Loucy (cell line): Measurements from ENCODE around the gene ACAT2.
"Not testable (repeated sequence)": the region's sequence is repeated elsewhere in the genome, so short reads cannot be mapped to it uniquely, and the experiment has no call there.

Experiments used
- H2AFZ ChIP-seq: fragments of 200-600 bp; sonication (generic); 2 replicates; pipeline ENCODE4 v1.6.0; 2016; ENCODE audit warnings: antibody characterized with exemption, mild to moderate bottlenecking, low read length, moderate library complexity
- H3F3A ChIP-seq: fragments of 200-600 bp; 2 replicates; pipeline ENCODE4 v1.6.0; 2016; ENCODE audit warnings: antibody characterized with exemption, low read depth, mild to moderate bottlenecking
- H3K27me3 ChIP-seq: fragments of 200-600 bp; sonication (generic); 2 replicates; pipeline ENCODE4 v1.6.1; 2014; ENCODE audit warnings: low read length, mild to moderate bottlenecking; ENCODE audit not compliant: insufficient read depth, poor library complexity, severe bottlenecking
- H3K36me3 ChIP-seq: fragments of 200-600 bp; sonication (generic); 2 replicates; pipeline ENCODE4 v1.6.1; 2016; ENCODE audit warnings: low read length; ENCODE audit not compliant: insufficient read depth
- H3K4me1 ChIP-seq: fragments of 200-600 bp; sonication (generic); 2 replicates; pipeline ENCODE4 v1.5.1; 2014; ENCODE audit warnings: low read length, mild to moderate bottlenecking; ENCODE audit not compliant: insufficient read depth, poor library complexity, severe bottlenecking
- H3K4me2 ChIP-seq: fragments of 200-600 bp; sonication (generic); 2 replicates; pipeline ENCODE4 v1.6.0; 2014; ENCODE audit warnings: antibody characterized with exemption, low read length, low read depth, mild to moderate bottlenecking; ENCODE audit not compliant: poor library complexity, severe bottlenecking
- H3K4me3 ChIP-seq: fragments of 200-600 bp; sonication (generic); 2 replicates; pipeline ENCODE4 v1.5.1; 2014; ENCODE audit warnings: low read length, mild to moderate bottlenecking, mixed read lengths; ENCODE audit not compliant: poor library complexity, severe bottlenecking
- H3K79me2 ChIP-seq: fragments of 200-600 bp; sonication (generic); 2 replicates; pipeline ENCODE4 v1.6.1; 2014; ENCODE audit warnings: low read length; ENCODE audit not compliant: insufficient read depth
- H3K9ac ChIP-seq: fragments of 200-600 bp; sonication (generic); 2 replicates; pipeline ENCODE4 v1.6.0; 2014; ENCODE audit warnings: mild to moderate bottlenecking, low read depth, low read length, moderate library complexity; ENCODE audit not compliant: poor library complexity, severe bottlenecking
- H3K9me2 ChIP-seq: fragments of 200-600 bp; sonication (generic); replicated peaks from 2 replicates; pipeline ENCODE4 v1.6.1; 2016; ENCODE audit warnings: low read depth, low read length, mixed read lengths
- H3K9me3 ChIP-seq: fragments of 200-600 bp; sonication (generic); 2 replicates; pipeline ENCODE4 v1.6.1; 2014; ENCODE audit warnings: mild to moderate bottlenecking, antibody characterized with exemption, low read length, low read depth; ENCODE audit not compliant: insufficient read depth
- H4K20me1 ChIP-seq: fragments of 200-600 bp; sonication (generic); 2 replicates; pipeline ENCODE4 v1.6.0; 2014; ENCODE audit warnings: antibody characterized with exemption, low read length, mild to moderate bottlenecking; ENCODE audit not compliant: insufficient read depth, poor library complexity, severe bottlenecking
- EZH2phosphoT487 ChIP-seq: fragments of 200-600 bp; IDR thresholded peaks from 2 replicates; pipeline ENCODE4 v1.6.1; 2018; ENCODE audit warnings: antibody characterized with exemption, mild to moderate bottlenecking, moderate library complexity, borderline replicate concordance
- TF ChIP-seq, protein P1 (sequence below): fragments of 200-600 bp; sonication (generic); conservative IDR thresholded peaks from 2 replicates; pipeline ENCODE4 v1.5.1; 2014; ENCODE audit warnings: mild to moderate bottlenecking, antibody characterized with exemption, low read length

ACAT2 gene

GRCh38 chr6:159728531-159728964 lies 33.3 kb upstream of the ACAT2 start:
- Histone ChIP-seq H3K79me2 (peaks cover 94% of the 10 kb centered on the region), H3K4me2 (peak overlapping the region; percentile 92), H3K4me3 (peak overlapping the region; percentile 99), H3K9me3 (no peaks in the 10 kb centered on the region), H3F3A (0 out of 2 replicates have a peak, but pooled peaks cover 2% of the 10 kb centered on the region), H3K9ac (peak overlapping the region; percentile 99), H3K9me2 (no peaks in the 10 kb centered on the region), H3K4me1 (peaks cover 43% of the 10 kb centered on the region), H4K20me1 (peaks cover 58% of the 10 kb centered on the region), H3K36me3 (no peaks in the 10 kb centered on the region), H3K27me3 (no peaks in the 10 kb centered on the region), H2AFZ (no peak overlapping the region)
- TF ChIP-seq, protein P1, sequence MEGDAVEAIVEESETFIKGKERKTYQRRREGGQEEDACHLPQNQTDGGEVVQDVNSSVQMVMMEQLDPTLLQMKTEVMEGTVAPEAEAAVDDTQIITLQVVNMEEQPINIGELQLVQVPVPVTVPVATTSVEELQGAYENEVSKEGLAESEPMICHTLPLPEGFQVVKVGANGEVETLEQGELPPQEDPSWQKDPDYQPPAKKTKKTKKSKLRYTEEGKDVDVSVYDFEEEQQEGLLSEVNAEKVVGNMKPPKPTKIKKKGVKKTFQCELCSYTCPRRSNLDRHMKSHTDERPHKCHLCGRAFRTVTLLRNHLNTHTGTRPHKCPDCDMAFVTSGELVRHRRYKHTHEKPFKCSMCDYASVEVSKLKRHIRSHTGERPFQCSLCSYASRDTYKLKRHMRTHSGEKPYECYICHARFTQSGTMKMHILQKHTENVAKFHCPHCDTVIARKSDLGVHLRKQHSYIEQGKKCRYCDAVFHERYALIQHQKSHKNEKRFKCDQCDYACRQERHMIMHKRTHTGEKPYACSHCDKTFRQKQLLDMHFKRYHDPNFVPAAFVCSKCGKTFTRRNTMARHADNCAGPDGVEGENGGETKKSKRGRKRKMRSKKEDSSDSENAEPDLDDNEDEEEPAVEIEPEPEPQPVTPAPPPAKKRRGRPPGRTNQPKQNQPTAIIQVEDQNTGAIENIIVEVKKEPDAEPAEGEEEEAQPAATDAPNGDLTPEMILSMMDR = no peak
- TF ChIP-seq EZH2phosphoT487 = no peak

DNA sequence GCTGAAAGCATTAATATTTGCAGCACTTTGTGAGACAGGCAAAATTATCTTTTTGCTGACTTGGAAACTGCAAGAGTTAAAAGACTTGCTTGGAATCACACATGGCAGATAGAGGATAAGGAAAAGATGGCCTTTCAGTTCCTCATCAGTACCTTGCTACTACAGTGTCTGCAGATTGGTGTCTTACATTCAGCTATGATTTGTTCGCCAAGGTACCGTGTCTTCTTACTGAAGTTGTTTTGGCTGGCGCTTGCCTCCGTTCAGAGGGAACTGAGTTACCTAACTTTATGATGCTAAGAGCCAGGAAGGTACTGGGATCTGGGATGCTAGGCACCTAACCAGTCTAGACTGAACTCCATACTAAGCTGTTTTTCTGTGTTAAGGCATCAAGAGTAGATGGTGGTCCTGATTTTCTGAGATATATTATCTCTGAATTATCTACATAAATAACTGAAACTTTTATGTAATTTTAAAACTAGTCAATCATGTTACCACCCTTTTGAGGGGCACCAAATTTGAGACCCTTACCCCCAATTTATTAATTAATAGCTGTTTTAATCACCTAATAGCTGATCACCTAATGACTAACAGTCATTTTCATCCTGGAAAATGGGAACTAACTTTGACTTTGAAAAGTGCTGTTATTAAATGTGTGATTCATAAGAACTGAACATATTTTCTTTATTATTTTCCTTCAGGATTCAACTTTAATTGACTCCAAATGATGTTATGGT lies 32.1 kb upstream of the ACAT2 start:
- Histone ChIP-seq H3K79me2 (peaks cover 94% of the 10 kb centered on the region), H4K20me1 (peaks cover 70% of the 10 kb centered on the region), H3K4me2 (peak overlapping the region; percentile 92), H3K9ac (peak overlapping the region; percentile 99), H3K36me3 (no peaks in the 10 kb centered on the region), H3K9me3 (no peaks in the 10 kb centered on the region), H3K27me3 (no peaks in the 10 kb centered on the region), H3K4me1 (peaks cover 48% of the 10 kb centered on the region), H2AFZ (no peak overlapping the region), H3K4me3 (peak overlapping the region; percentile 99), H3F3A (0 out of 2 replicates have a peak, but pooled peaks cover 2% of the 10 kb centered on the region), H3K9me2 (no peaks in the 10 kb centered on the region)
- TF ChIP-seq, protein P1 = no peak
- TF ChIP-seq EZH2phosphoT487 = no peak

GRCh38 chr6:159730332-159730676 lies 31.5 kb upstream of the ACAT2 start:
- peak overlapping the region; percentile 99 for H3K4me3 ChIP-seq
- H2AFZ ChIP-seq = no peak overlapping the region
- H3K4me1 ChIP-seq = peaks cover 52% of the 10 kb centered on the region
- H3K4me2 ChIP-seq = peak overlapping the region; percentile 92
- peaks cover 94% of the 10 kb centered on the region for H3K79me2 ChIP-seq
- no peaks in the 10 kb centered on the region for H3K36me3 ChIP-seq
- 0 out of 2 replicates have a peak, but pooled peaks cover 2% of the 10 kb centered on the region for H3F3A ChIP-seq
- peak overlapping the region; percentile 99 for H3K9ac ChIP-seq
- H3K27me3 ChIP-seq = no peaks in the 10 kb centered on the region
- H3K9me3 ChIP-seq = no peaks in the 10 kb centered on the region
- peaks cover 76% of the 10 kb centered on the region for H4K20me1 ChIP-seq
- no peaks in the 10 kb centered on the region for H3K9me2 ChIP-seq
- TF ChIP-seq EZH2phosphoT487 = no peak
- TF ChIP-seq, protein P1 = no peak

DNA sequence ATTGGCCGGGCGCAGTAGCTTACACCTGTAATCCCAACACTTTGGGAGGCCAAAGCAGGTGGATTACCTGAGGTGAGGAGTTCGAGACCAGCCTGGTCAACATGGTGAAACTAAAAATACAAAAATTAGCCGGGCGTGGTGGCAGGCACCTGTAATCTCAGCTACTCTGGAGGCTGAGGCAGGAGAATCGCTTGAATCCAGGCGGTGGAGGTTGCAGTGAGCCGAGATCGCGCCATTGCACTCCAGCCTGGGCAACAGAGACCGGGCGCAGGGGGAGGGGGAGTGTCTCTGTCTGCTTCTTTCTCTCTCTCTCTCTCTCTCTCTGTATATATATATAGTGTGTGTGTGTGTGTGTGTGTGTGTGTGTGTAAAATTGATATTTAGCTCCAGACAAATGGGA lies 29.3 kb upstream of the ACAT2 start:
- not testable (repeated sequence) for H2AFZ ChIP-seq, H3K9me3 ChIP-seq, H3K9ac ChIP-seq, H3K9me2 ChIP-seq, H3F3A ChIP-seq, H3K27me3 ChIP-seq, H3K36me3 ChIP-seq
- H3K4me1 ChIP-seq = peaks cover 60% of the 10 kb centered on the region
- peak overlapping the region; percentile 99 for H3K4me3 ChIP-seq
- peak overlapping the region; percentile 92 for H3K4me2 ChIP-seq
- peaks cover 98% of the 10 kb centered on the region for H4K20me1 ChIP-seq
- peaks cover 100% of the 10 kb centered on the region for H3K79me2 ChIP-seq

DNA sequence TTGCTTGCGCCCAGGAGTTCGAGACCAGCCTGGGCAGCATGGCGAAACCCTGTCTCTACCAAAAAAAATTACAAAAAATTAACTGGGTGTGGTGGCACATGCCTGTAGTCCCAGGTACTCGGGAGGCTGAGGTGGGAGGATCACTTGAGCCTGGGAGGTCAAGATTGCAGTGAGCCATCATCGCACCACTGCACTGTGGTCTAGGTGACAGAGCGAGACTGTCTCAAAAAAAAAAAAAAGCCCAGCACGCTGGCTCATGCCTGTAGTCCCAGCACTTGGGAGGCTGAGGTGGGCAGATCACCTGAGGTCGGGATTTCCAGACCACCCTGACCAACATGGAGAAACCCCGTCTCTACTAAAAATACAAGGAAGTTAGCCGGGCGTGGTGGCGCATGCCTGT lies 28.4 kb upstream of the ACAT2 start:
- not testable (repeated sequence) for H3F3A ChIP-seq, H3K9me3 ChIP-seq, H3K27me3 ChIP-seq, H3K9ac ChIP-seq, H2AFZ ChIP-seq, H3K36me3 ChIP-seq, H3K9me2 ChIP-seq
- peaks cover 100% of the 10 kb centered on the region for H3K79me2 ChIP-seq
- H3K4me3 ChIP-seq = peak overlapping the region; percentile 28
- H3K4me1 ChIP-seq = peaks cover 61% of the 10 kb centered on the region
- peaks cover 100% of the 10 kb centered on the region for H4K20me1 ChIP-seq
- H3K4me2 ChIP-seq = peak overlapping the region; percentile 92
